Heart left ventricle (tissue), 16 donors: ENCODE data around the gene FLRT1. TPM values are rescaled to one million over a fixed set of nuclear protein-coding genes. Genes with fewer than 3 reads are reported as not detected.

Experiments used
- ATAC-seq, 4 donors: fragments of 200-7000 bp; cut with Tn5 transposase; one replicate each; pipeline ENCODE4 v1.9.1; 2020 to 2022; ENCODE audit warnings: moderate library complexity in 4 of 4, mild to moderate bottlenecking in 3 of 4, moderate number of reproducible peaks in 1 of 4
- DNase-seq, 5 donors: peaks; one replicate each; pipeline ENCODE4 v3.0.0-alpha.2; 2020
- H3K27ac ChIP-seq, 12 donors: fragments of 200-600 bp; sonication (generic) in 4 of 12; one replicate each; pipeline versions ENCODE4 v1.5.0 to v1.8.0; 2016 to 2022; ENCODE audit warnings: mild to moderate bottlenecking in 2 of 12
- H3K27me3 ChIP-seq, 9 donors: fragments of 200-600 bp; sonication (generic) in 2 of 9; one replicate each; pipeline versions ENCODE4 v1.5.1 to v1.8.0; 2016 to 2022; ENCODE audit warnings: mild to moderate bottlenecking in 3 of 9
- H3K36me3 ChIP-seq, 9 donors: fragments of 200-600 bp; sonication (generic) in 2 of 9; one replicate each; pipeline versions ENCODE4 v1.5.0 to v1.8.0; 2018 to 2022; ENCODE audit warnings: mild to moderate bottlenecking in 2 of 9
- H3K4me1 ChIP-seq, 12 donors: fragments of 200-600 bp; sonication (generic) in 4 of 12; one replicate each; pipeline versions ENCODE4 v1.5.0 to v1.8.0; 2016 to 2022; ENCODE audit warnings: mild to moderate bottlenecking in 3 of 12
- H3K4me3 ChIP-seq, 12 donors: fragments of 200-600 bp; sonication (generic) in 4 of 12; one replicate each; pipeline versions ENCODE4 v1.5.0 to v1.8.0; 2017 to 2022; ENCODE audit warnings: mild to moderate bottlenecking in 9 of 12, moderate library complexity in 4 of 12
- H3K9me3 ChIP-seq, 12 donors: fragments of 200-600 bp; sonication (generic) in 4 of 12; one replicate each; pipeline versions ENCODE4 v1.5.0 to v1.8.0; 2016 to 2022; ENCODE audit warnings: mild to moderate bottlenecking in 1 of 12
- POLR2A ChIP-seq, 2 donors: fragments of 450-650 bp; IDR thresholded peaks; one replicate each; pipeline ENCODE4 v1.6.1; 2017; ENCODE audit warnings: antibody characterized with exemption in 2 of 2, mild to moderate bottlenecking in 2 of 2, moderate library complexity in 2 of 2
- WGBS, 4 donors: extraction: QIAGEN DNeasy Blood & Tissue Kit in 2 of 4; methylation state at CpG; one replicate each; pipeline versions ENCODE4 v1.1.5 to v1.1.7; 2013 to 2018; 5-methylcytosine and 5-hydroxymethylcytosine counted together
- intact Hi-C, 10 donors: fragments of 100-400 bp; cut with DNase I; formaldehyde crosslinking; loops; one replicate each; pipeline versions ENCODE4 v1.11.1 to v1.14.2; 2022
- polyA plus RNA-seq, 2 donors: library from polyadenylated mRNA; stranded (reverse); fragments of 200-250 nt; gene quantifications; one replicate each; pipeline ENCODE4 v1.2.3, GENCODE V29; 2013
- total RNA-seq, 9 donors: library from RNA; depleted of rRNA in 2 of 9; stranded (reverse); fragments of >200 nt in 2 of 9; fragmentation: NEBNext Ultra II Directional in 3 of 9; extraction: Animal tissue kit (Norgen Biotek cat#: 25700) in 3 of 9; gene quantifications; one replicate each; pipeline versions ENCODE4 v1.1.0 to v1.2.4, GENCODE V29; 2016 to 2023
- TF ChIP-seq, protein P1 (sequence below), 12 donors: fragments of 200-600 bp; sonication (generic) in 4 of 12; IDR thresholded peaks; one replicate each; pipeline versions ENCODE4 v1.5.0 to v1.8.0; 2018 to 2022; ENCODE audit warnings: antibody characterized with exemption in 12 of 12, mild to moderate bottlenecking in 5 of 12
- donor health status: ischemic (EF 13 %, LVEDD 7.1; RV severe dilation, severe dysfunction).
- donor health status: healthy with polysubstance abuse.
- donor health status: DM: no; HTN: yes; CAD: no.
- donor health status: DM: no; HTN: no; CAD: no.
- donor health status: ischemic (EF 25% LVEDD 6.9; RV normal size, moderate dysfunction).
- donor health status: ischemic (EF 25% LVEDD 5.7; RV mildly dilated, moderate dysfunction).
- donor health status: healthy.
- donor health status: DM: yes; HTN: yes; CAD: no.
- donor health status: ischemic (EF 35%, LVEDD 5.7; RV mildly dilated, moderate dysfunction).
- donor health status: nonischemic (EF 11% LVEDD 7.7; RV severe dilation, severe dysfunction).
- donor health status: DM: yes; HTN: yes; CAD: no.
- donor health status: PGD.
- donor health status: ischemic (EF 29% LVEDD 5.4; RV normal size, mild dysfunction).
- donor health status: nonischemic (EF 23%, LVEDD 6.1; RV moderate dilation, normal function).

Gene FLRT1
- total and polyA plus RNA-seq, 11 donors = 0.20 to 1.4 (median 0.37) TPM

DNA sequence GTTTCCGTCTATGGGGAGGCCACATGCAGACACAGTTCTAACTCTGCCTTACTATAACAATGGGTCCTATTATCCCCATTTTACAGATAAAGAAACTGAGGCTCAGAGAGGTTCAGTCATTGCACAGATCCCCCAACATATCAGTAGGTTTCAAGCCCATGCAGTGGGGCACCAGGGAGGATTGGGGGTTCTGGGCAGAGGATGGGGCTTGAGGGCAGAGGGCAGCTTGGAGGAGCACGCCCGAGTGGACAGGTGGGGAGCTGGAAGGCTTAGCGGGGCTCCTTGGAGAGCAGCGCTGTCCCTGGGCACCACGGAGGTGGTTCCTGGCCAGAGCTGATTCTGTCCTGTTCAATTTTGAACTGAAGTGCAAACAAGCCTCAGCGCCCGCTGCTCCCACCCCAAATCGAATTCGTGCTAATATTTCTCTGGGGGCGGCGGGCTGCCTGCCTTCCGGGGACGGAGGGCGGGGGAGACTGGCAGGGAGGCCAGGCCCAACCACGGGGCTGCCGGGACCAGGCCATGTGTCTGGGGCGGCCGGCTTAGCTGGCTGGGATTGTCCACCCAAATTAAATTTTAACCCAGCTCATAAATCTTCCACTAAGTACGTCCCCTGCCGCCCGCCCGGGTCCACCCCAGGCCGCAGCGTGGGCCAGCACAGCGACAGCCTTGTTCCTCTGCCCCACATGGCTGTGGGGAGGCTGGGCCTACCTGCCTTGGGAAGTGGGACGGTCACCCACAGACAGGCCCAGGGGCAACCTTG lies 49.4 kb downstream of the FLRT1 start:
- no peaks in the 10 kb centered on the region for H3K9me3 ChIP-seq
- no peak for TF ChIP-seq POLR2A (IDR thresholded peaks at IDR 0.05)
- TF ChIP-seq, protein P1, sequence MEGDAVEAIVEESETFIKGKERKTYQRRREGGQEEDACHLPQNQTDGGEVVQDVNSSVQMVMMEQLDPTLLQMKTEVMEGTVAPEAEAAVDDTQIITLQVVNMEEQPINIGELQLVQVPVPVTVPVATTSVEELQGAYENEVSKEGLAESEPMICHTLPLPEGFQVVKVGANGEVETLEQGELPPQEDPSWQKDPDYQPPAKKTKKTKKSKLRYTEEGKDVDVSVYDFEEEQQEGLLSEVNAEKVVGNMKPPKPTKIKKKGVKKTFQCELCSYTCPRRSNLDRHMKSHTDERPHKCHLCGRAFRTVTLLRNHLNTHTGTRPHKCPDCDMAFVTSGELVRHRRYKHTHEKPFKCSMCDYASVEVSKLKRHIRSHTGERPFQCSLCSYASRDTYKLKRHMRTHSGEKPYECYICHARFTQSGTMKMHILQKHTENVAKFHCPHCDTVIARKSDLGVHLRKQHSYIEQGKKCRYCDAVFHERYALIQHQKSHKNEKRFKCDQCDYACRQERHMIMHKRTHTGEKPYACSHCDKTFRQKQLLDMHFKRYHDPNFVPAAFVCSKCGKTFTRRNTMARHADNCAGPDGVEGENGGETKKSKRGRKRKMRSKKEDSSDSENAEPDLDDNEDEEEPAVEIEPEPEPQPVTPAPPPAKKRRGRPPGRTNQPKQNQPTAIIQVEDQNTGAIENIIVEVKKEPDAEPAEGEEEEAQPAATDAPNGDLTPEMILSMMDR (IDR thresholded peaks at IDR 0.05) = no peak
- no peak overlapping the region for H3K27ac ChIP-seq
- DNase-seq = no peak
- 88 to 98% (median 94%) methylated on average over 24 to 27 of the region's 27 CpGs for WGBS, 4 donors
- H3K4me1 ChIP-seq = peaks cover 0 to 33% (median 2%) of the 10 kb centered on the region in 12 donors
- H3K27me3 ChIP-seq = no peaks in the 10 kb centered on the region
- no peak overlapping the region for H3K4me3 ChIP-seq
- ATAC-seq = no peak
- intact Hi-C loops = no loop called here
- no peaks in the 10 kb centered on the region for H3K36me3 ChIP-seq

Other genes starting within 250 kb of the FLRT1 start
- 10 to 100 TPM in 6 of 9 donors, 1 to 10 TPM in 3; 7.8 to 11.8 (median 10.6) TPM for gene SPINDOC, start 222.5 kb upstream of the FLRT1 start, total RNA-seq
- gene SPINDOC, start 222.5 kb upstream of the FLRT1 start, polyA plus RNA-seq = 10 to 100 TPM; 11.6 to 12.0 TPM
- 10 to 100 TPM; 26.7 to 53.5 (median 40.8) TPM for gene MARK2, start 196.8 kb upstream of the FLRT1 start, total RNA-seq
- 10 to 100 TPM; 17.0 to 34.3 TPM for gene MARK2, start 196.8 kb upstream of the FLRT1 start, polyA plus RNA-seq
- 1 to 10 TPM; 1.9 to 5.7 (median 4.2) TPM for gene RCOR2, start 118.8 kb upstream of the FLRT1 start, total RNA-seq
- 1 to 10 TPM; 3.8 to 4.8 TPM for gene RCOR2, start 118.8 kb upstream of the FLRT1 start, polyA plus RNA-seq
- 10 to 100 TPM in 8 of 9 donors, 1 to 10 TPM in 1; 9.7 to 26.1 (median 18.8) TPM for gene NAA40, start 96.9 kb upstream of the FLRT1 start, total RNA-seq
- 10 to 100 TPM; 19.6 to 19.9 TPM for gene NAA40, start 96.9 kb upstream of the FLRT1 start, polyA plus RNA-seq
- 1,000 to 10,000 TPM in 4 of 9 donors, 100 to 1,000 TPM in 5; 673 to 1,925 (median 988) TPM for gene COX8A, start 61.3 kb upstream of the FLRT1 start, total RNA-seq
- gene COX8A, start 61.3 kb upstream of the FLRT1 start, polyA plus RNA-seq = 1,000 to 10,000 TPM; 2,141 to 2,448 TPM
- 10 to 100 TPM; 47.4 to 73.1 (median 54.5) TPM for gene OTUB1, start 49.5 kb upstream of the FLRT1 start, total RNA-seq
- 10 to 100 TPM; 46.7 to 83.1 TPM for gene OTUB1, start 49.5 kb upstream of the FLRT1 start, polyA plus RNA-seq
- 100 to 1,000 TPM in 6 of 9 donors, 10 to 100 TPM in 3; 61.3 to 166 (median 116) TPM for gene MACROD1, start 130.2 kb downstream of the FLRT1 start, total RNA-seq
- 100 to 1,000 TPM in 1 of 2 donors, 10 to 100 TPM in 1; 48.9 to 287 TPM for gene MACROD1, start 130.2 kb downstream of the FLRT1 start, polyA plus RNA-seq
- gene STIP1, start 150.2 kb downstream of the FLRT1 start, total RNA-seq = 100 to 1,000 TPM in 2 of 9 donors, 10 to 100 TPM in 7; 74.9 to 143 (median 88.8) TPM
- gene STIP1, start 150.2 kb downstream of the FLRT1 start, polyA plus RNA-seq = 100 to 1,000 TPM in 1 of 2 donors, 10 to 100 TPM in 1; 68.8 to 175 TPM
- gene FERMT3, start 170.8 kb downstream of the FLRT1 start, total RNA-seq = 10 to 100 TPM in 2 of 9 donors, 1 to 10 TPM in 7; 3.4 to 71.5 (median 5.7) TPM
- gene FERMT3, start 170.8 kb downstream of the FLRT1 start, polyA plus RNA-seq = 1 to 10 TPM; 2.8 to 7.9 TPM
- gene TRPT1, start 190.3 kb downstream of the FLRT1 start, total RNA-seq = 100 to 1,000 TPM in 2 of 9 donors, 10 to 100 TPM in 7; 51.2 to 146 (median 63.3) TPM
- 100 to 1,000 TPM in 1 of 2 donors, 10 to 100 TPM in 1; 65.3 to 123 TPM for gene TRPT1, start 190.3 kb downstream of the FLRT1 start, polyA plus RNA-seq
- gene NUDT22, start 190.3 kb downstream of the FLRT1 start, total RNA-seq = 10 to 100 TPM; 63.7 to 93.0 (median 70.3) TPM
- gene NUDT22, start 190.3 kb downstream of the FLRT1 start, polyA plus RNA-seq = 10 to 100 TPM; 74.9 to 90.9 TPM
- 10 to 100 TPM; 31.2 to 63.6 (median 47.2) TPM for gene DNAJC4, start 194.6 kb downstream of the FLRT1 start, total RNA-seq
- 100 to 1,000 TPM in 1 of 2 donors, 10 to 100 TPM in 1; 33.8 to 123 TPM for gene DNAJC4, start 194.6 kb downstream of the FLRT1 start, polyA plus RNA-seq
- 100 to 1,000 TPM; 172 to 332 (median 241) TPM for gene VEGFB, start 198.7 kb downstream of the FLRT1 start, total RNA-seq
- gene VEGFB, start 198.7 kb downstream of the FLRT1 start, polyA plus RNA-seq = 100 to 1,000 TPM; 127 to 304 TPM
- 10 to 100 TPM; 35.0 to 71.5 (median 51.8) TPM for gene FKBP2, start 205.2 kb downstream of the FLRT1 start, total RNA-seq
- gene FKBP2, start 205.2 kb downstream of the FLRT1 start, polyA plus RNA-seq = 100 to 1,000 TPM; 226 to 250 TPM
- gene PPP1R14B, start 211.0 kb downstream of the FLRT1 start, total RNA-seq = 100 to 1,000 TPM in 4 of 9 donors, 10 to 100 TPM in 5; 69.6 to 244 (median 90.4) TPM
- gene PPP1R14B, start 211.0 kb downstream of the FLRT1 start, polyA plus RNA-seq = 100 to 1,000 TPM; 160 to 167 TPM
- 10 to 100 TPM in 3 of 9 donors, 1 to 10 TPM in 6; 7.6 to 19.1 (median 9.8) TPM for gene PLCB3, start 215.6 kb downstream of the FLRT1 start, total RNA-seq
- 10 to 100 TPM in 1 of 2 donors, 1 to 10 TPM in 1; 7.4 to 11.6 TPM for gene PLCB3, start 215.6 kb downstream of the FLRT1 start, polyA plus RNA-seq
- gene BAD, start 248.7 kb downstream of the FLRT1 start, total RNA-seq = 100 to 1,000 TPM in 2 of 9 donors, 10 to 100 TPM in 7; 41.5 to 123 (median 49.9) TPM
- gene BAD, start 248.7 kb downstream of the FLRT1 start, polyA plus RNA-seq = 10 to 100 TPM; 76.9 to 94.6 TPM
- 10 to 100 TPM; 24.3 to 48.3 (median 26.2) TPM for gene GPR137, start 249.9 kb downstream of the FLRT1 start, total RNA-seq
- 10 to 100 TPM; 20.2 to 44.0 TPM for gene GPR137, start 249.9 kb downstream of the FLRT1 start, polyA plus RNA-seq